HepG2 (cell line): Measurements from ENCODE around the gene CCDC57. TPM values are rescaled to one million over a fixed set of nuclear protein-coding genes. Genes with fewer than 3 reads are reported as not detected.
A peak's percentile ranks its signal among the peaks of the same experiment; 100 is the strongest.

Experiments
- ATF7-NPFF ChIP-seq: sonication (generic); formaldehyde crosslinking; IDR thresholded peaks from 2 replicates; pipeline ENCODE4 v1.8.1; 2023; ENCODE audit warnings: mild to moderate bottlenecking, low read depth, missing genetic modification reagents, moderate library complexity
- GATAD2A ChIP-seq: IDR thresholded peaks from 2 replicates; pipeline ENCODE4 v1.6.1; 2016
- KAT8 ChIP-seq: IDR thresholded peaks from 2 replicates; pipeline ENCODE4 v1.6.1; 2016; ENCODE audit warnings: missing genetic modification reagents, missing compliant biosample characterization
- KLF13 ChIP-seq: sonication (generic); formaldehyde crosslinking; IDR thresholded peaks from 2 replicates; pipeline ENCODE4 v1.4.0; 2020; ENCODE audit warnings: mild to moderate bottlenecking, missing genetic modification reagents
- KLF6 ChIP-seq: IDR thresholded peaks from 2 replicates; pipeline ENCODE4 v1.8.0; 2016; ENCODE audit warnings: missing biosample characterization, missing genetic modification reagents
- MBNL3 ChIP-seq: fragments of 250-450 bp; sonication (Bioruptor Pico); conservative IDR thresholded peaks from 2 replicates; pipeline ENCODE4 v1.8.0; 2022; ENCODE audit warnings: mild to moderate bottlenecking, inconsistent platforms
- PHF8 ChIP-seq: sonication (generic); formaldehyde crosslinking; IDR thresholded peaks from 2 replicates; pipeline ENCODE4 v1.5.0; 2020; ENCODE audit warnings: missing genetic modification reagents
- TARDBP ChIP-seq: sonication (generic); formaldehyde crosslinking; IDR thresholded peaks from 2 replicates; pipeline ENCODE4 v1.8.0; 2022; ENCODE audit warnings: mild to moderate bottlenecking, missing genetic modification reagents
- TSC22D2 ChIP-seq: sonication (generic); formaldehyde crosslinking; IDR thresholded peaks from 2 replicates; pipeline ENCODE4 v1.5.1; 2020; ENCODE audit warnings: missing genetic modification reagents, mild to moderate bottlenecking, borderline replicate concordance
- ZBTB7A ChIP-seq: sonication (generic); formaldehyde crosslinking; IDR thresholded peaks from 2 replicates; pipeline ENCODE4 v1.8.0; 2022; ENCODE audit warnings: mild to moderate bottlenecking, missing genetic modification reagents
- ZFAT ChIP-seq: sonication (generic); formaldehyde crosslinking; conservative IDR thresholded peaks from 2 replicates; pipeline ENCODE4 v1.8.1; 2023; ENCODE audit warnings: missing genetic modification reagents, inconsistent platforms
- ZIK1 ChIP-seq: sonication (generic); formaldehyde crosslinking; IDR thresholded peaks from 2 replicates; pipeline ENCODE4 v1.5.0; 2020; ENCODE audit warnings: mild to moderate bottlenecking, low read depth, missing genetic modification reagents, borderline replicate concordance
- ZNF563 ChIP-seq: sonication (generic); formaldehyde crosslinking; IDR thresholded peaks from 2 replicates; pipeline ENCODE4 v1.8.0; 2022; ENCODE audit warnings: mild to moderate bottlenecking, moderate library complexity, missing genetic modification reagents
- ZNF589 ChIP-seq: sonication (generic); formaldehyde crosslinking; conservative IDR thresholded peaks from 2 replicates; pipeline ENCODE4 v1.8.0; 2022; ENCODE audit warnings: mild to moderate bottlenecking, moderate library complexity, missing genetic modification reagents
- ZNF720 ChIP-seq: sonication (generic); formaldehyde crosslinking; IDR thresholded peaks from 2 replicates; pipeline ENCODE4 v1.4.0; 2020; ENCODE audit warnings: missing genetic modification reagents
- polyA plus RNA-seq, 8 experiments: library from polyadenylated mRNA; depleted of rRNA in 3 of 8; stranded (reverse) in 7 of 8; unstranded in 1 of 8; fragments of >200 nt; fragmentation: Illumina TruSeq in 4 of 8; extraction: Trizol in 4 of 8; gene quantifications; 2 replicates each; pipeline versions ENCODE4 v1.2.1 to v1.2.3, GENCODE V29; 2011 to 2016; ENCODE audit warnings: low read depth in 4 of 8, missing spikeins in 1 of 8, mixed read lengths in 1 of 8; ENCODE audit not compliant: insufficient read depth in 1 of 8
- total RNA-seq, 5 experiments: library from RNA; depleted of rRNA; stranded (reverse); fragments of >200 nt; fragmentation: Illumina TruSeq; extraction: Trizol; gene quantifications; 2 replicates each; pipeline ENCODE4 v1.2.3, GENCODE V29; 2016; ENCODE audit warnings: low read depth in 1 of 5
- TF ChIP-seq, protein P1 (sequence below): sonication (generic); formaldehyde crosslinking; IDR thresholded peaks from 2 replicates; pipeline ENCODE4 v1.4.0; 2020; ENCODE audit warnings: missing genetic modification reagents, borderline replicate concordance
- TF ChIP-seq, protein P2 (sequence below), 2 experiments: fragments of 450-650 bp in 1 of 2; sonication (generic) in 1 of 2; formaldehyde crosslinking; IDR thresholded peaks; 2 replicates each; pipeline versions ENCODE4 v1.5.0 to v1.8.0; 2020 to 2022; ENCODE audit warnings: mild to moderate bottlenecking in 1 of 2, missing genetic modification reagents in 1 of 2
- TF ChIP-seq, protein P3 (sequence below): sonication (generic); formaldehyde crosslinking; IDR thresholded peaks from 2 replicates; pipeline ENCODE4 v1.4.0; 2020; ENCODE audit warnings: missing genetic modification reagents
- TF ChIP-seq, protein P4 (sequence below): sonication (generic); formaldehyde crosslinking; IDR thresholded peaks from 2 replicates; pipeline ENCODE4 v1.5.0; 2020; ENCODE audit warnings: mild to moderate bottlenecking, missing genetic modification reagents, borderline replicate concordance

The CCDC57 gene
- total and polyA plus RNA-seq, 2 of the 13 experiments (the other 11 are each of a cell fraction or from before 2014, with no cell fraction given): 59.3 to 59.9 TPM

DNA sequence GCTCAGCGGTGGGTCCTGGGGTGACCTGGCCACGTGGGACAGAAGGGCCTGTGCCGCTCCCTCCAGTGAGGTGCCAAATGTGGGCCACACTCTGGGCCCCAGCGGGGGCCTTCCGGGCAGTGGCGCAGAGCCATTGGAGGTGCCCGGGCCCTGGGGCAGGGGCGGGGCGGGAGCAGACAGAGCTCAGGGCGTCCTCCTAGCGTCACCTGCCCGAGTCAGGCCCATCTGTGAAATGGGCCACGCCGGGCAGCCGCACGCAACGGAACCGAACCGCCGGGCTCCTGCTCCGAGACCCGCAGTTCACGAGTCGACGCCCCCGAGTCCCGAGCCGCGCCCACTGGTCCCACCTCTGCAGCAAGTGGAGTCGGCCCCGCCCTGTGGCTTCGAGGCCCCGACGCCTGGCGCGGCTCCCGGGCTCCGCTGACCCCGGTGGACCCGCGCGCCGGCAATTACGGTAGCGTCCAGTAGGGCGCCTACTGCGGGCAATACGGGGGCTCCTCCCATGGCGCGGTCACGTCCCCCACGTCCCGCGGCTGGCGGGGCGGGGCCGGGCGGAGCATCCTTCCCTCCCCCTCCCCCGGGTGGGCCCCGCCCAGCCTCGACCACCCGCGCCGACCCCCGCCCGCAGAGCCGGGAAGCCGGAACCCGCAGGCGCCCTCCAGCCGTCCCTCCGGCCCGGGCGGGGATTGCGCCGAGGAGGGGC is 18.1 kb upstream of the CCDC57 start (continued):
- TF ChIP-seq, protein P1, sequence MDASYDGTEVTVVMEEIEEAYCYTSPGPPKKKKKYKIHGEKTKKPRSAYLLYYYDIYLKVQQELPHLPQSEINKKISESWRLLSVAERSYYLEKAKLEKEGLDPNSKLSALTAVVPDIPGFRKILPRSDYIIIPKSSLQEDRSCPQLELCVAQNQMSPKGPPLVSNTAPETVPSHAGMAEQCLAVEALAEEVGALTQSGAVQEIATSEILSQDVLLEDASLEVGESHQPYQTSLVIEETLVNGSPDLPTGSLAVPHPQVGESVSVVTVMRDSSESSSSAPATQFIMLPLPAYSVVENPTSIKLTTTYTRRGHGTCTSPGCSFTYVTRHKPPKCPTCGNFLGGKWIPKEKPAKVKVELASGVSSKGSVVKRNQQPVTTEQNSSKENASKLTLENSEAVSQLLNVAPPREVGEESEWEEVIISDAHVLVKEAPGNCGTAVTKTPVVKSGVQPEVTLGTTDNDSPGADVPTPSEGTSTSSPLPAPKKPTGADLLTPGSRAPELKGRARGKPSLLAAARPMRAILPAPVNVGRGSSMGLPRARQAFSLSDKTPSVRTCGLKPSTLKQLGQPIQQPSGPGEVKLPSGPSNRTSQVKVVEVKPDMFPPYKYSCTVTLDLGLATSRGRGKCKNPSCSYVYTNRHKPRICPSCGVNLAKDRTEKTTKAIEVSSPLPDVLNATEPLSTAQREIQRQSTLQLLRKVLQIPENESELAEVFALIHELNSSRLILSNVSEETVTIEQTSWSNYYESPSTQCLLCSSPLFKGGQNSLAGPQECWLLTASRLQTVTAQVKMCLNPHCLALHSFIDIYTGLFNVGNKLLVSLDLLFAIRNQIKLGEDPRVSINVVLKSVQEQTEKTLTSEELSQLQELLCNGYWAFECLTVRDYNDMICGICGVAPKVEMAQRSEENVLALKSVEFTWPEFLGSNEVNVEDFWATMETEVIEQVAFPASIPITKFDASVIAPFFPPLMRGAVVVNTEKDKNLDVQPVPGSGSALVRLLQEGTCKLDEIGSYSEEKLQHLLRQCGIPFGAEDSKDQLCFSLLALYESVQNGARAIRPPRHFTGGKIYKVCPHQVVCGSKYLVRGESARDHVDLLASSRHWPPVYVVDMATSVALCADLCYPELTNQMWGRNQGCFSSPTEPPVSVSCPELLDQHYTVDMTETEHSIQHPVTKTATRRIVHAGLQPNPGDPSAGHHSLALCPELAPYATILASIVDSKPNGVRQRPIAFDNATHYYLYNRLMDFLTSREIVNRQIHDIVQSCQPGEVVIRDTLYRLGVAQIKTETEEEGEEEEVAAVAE: no peak
- TF ChIP-seq ZNF589 (CRISPR knock-in tag) (peak; percentile 94), ZIK1 (CRISPR knock-in tag) (peak; percentile 67), TSC22D2 (CRISPR knock-in tag) (peak; percentile 75; the same call in 1 of the 2 replicates), KAT8 (CRISPR knock-in tag) (peak; percentile 71; the same call in 1 of the 2 replicates), ZNF720 (no peak), KLF6 (CRISPR knock-in tag) (peak; percentile 97; the same call in 1 of the 2 replicates), MBNL3 (CRISPR knock-in tag) (no peak), TARDBP (peak; percentile 91), ZFAT (CRISPR knock-in tag) (peak; percentile 84), ZBTB7A (CRISPR knock-in tag) (peak; percentile 94), PHF8 (CRISPR knock-in tag) (no peak; the same call in none of the 2 replicates), ATF7-NPFF (CRISPR knock-in tag) (peak; percentile 97), ZNF563 (CRISPR knock-in tag) (peak; percentile 97), GATAD2A (CRISPR knock-in tag) (peak; percentile 55), KLF13 (CRISPR knock-in tag) (peak; percentile 33; the same call in 1 of the 2 replicates)
- TF ChIP-seq, protein P2, sequence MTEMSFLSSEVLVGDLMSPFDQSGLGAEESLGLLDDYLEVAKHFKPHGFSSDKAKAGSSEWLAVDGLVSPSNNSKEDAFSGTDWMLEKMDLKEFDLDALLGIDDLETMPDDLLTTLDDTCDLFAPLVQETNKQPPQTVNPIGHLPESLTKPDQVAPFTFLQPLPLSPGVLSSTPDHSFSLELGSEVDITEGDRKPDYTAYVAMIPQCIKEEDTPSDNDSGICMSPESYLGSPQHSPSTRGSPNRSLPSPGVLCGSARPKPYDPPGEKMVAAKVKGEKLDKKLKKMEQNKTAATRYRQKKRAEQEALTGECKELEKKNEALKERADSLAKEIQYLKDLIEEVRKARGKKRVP (CRISPR knock-in tag; IDR thresholded peaks at IDR 0.05): peak; percentile 55 to 77; a peak in 2 of 4 replicates
- TF ChIP-seq, protein P3, sequence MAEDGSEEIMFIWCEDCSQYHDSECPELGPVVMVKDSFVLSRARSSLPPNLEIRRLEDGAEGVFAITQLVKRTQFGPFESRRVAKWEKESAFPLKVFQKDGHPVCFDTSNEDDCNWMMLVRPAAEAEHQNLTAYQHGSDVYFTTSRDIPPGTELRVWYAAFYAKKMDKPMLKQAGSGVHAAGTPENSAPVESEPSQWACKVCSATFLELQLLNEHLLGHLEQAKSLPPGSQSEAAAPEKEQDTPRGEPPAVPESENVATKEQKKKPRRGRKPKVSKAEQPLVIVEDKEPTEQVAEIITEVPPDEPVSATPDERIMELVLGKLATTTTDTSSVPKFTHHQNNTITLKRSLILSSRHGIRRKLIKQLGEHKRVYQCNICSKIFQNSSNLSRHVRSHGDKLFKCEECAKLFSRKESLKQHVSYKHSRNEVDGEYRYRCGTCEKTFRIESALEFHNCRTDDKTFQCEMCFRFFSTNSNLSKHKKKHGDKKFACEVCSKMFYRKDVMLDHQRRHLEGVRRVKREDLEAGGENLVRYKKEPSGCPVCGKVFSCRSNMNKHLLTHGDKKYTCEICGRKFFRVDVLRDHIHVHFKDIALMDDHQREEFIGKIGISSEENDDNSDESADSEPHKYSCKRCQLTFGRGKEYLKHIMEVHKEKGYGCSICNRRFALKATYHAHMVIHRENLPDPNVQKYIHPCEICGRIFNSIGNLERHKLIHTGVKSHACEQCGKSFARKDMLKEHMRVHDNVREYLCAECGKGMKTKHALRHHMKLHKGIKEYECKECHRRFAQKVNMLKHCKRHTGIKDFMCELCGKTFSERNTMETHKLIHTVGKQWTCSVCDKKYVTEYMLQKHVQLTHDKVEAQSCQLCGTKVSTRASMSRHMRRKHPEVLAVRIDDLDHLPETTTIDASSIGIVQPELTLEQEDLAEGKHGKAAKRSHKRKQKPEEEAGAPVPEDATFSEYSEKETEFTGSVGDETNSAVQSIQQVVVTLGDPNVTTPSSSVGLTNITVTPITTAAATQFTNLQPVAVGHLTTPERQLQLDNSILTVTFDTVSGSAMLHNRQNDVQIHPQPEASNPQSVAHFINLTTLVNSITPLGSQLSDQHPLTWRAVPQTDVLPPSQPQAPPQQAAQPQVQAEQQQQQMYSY (CRISPR knock-in tag): peak; percentile 80
- TF ChIP-seq, protein P4, sequence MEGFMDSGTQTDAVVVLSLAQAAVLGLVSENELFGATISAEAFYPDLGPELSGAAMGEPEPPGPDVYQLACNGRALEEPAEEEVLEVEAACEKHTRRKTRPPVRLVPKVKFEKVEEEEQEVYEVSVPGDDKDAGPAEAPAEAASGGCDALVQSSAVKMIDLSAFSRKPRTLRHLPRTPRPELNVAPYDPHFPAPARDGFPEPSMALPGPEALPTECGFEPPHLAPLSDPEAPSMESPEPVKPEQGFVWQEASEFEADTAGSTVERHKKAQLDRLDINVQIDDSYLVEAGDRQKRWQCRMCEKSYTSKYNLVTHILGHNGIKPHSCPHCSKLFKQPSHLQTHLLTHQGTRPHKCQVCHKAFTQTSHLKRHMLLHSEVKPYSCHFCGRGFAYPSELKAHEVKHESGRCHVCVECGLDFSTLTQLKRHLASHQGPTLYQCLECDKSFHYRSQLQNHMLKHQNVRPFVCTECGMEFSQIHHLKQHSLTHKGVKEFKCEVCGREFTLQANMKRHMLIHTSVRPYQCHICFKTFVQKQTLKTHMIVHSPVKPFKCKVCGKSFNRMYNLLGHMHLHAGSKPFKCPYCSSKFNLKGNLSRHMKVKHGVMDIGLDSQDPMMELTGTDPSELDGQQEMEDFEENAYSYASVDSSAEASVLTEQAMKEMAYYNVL (CRISPR knock-in tag): peak; percentile 88
